Thyroid gland (tissue), 4 donors: ENCODE data around the gene FOSL1.
A peak's percentile ranks its signal among the peaks of the same experiment; 100 is the strongest.

Experiments used
- POLR2A ChIP-seq, 2 donors: fragments of 450-650 bp; IDR thresholded peaks; one replicate each; pipeline ENCODE4 v1.6.1; 2017; ENCODE audit warnings: antibody characterized with exemption in 2 of 2, mild to moderate bottlenecking in 2 of 2, moderate library complexity in 1 of 2
- TF ChIP-seq, protein P1 (sequence below), 6 experiments: fragments of 200-600 bp in 3 of 6; fragments of 450-650 bp in 3 of 6; sonication (generic) in 3 of 6; IDR thresholded peaks; one replicate each; pipeline ENCODE4 v1.5.1; 2016 to 2019; ENCODE audit warnings: antibody characterized with exemption in 6 of 6, mild to moderate bottlenecking in 2 of 6, inconsistent platforms in 1 of 6, moderate library complexity in 1 of 6

DNA sequence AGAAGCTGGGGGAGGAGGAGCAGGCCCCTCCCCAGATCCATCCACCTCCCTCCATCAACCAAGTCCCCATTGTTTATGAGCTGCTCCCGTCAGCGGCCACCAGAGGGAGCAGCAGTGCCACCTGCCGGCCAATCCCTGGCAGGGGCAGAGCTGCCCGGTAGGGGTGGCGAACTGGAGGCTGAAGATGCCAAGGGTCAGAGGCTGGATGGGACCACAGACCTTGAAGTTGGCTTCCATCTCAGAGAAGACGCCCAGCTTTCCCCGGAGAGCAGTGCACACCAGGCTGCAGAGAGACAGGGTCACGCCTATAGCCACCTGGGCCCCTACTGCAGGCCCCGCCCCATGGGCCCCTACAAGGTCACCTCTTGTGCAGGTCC lies 15.5 kb downstream of the FOSL1 start:
- TF ChIP-seq POLR2A (IDR thresholded peaks at IDR 0.05), result no peak
- TF ChIP-seq, protein P1, sequence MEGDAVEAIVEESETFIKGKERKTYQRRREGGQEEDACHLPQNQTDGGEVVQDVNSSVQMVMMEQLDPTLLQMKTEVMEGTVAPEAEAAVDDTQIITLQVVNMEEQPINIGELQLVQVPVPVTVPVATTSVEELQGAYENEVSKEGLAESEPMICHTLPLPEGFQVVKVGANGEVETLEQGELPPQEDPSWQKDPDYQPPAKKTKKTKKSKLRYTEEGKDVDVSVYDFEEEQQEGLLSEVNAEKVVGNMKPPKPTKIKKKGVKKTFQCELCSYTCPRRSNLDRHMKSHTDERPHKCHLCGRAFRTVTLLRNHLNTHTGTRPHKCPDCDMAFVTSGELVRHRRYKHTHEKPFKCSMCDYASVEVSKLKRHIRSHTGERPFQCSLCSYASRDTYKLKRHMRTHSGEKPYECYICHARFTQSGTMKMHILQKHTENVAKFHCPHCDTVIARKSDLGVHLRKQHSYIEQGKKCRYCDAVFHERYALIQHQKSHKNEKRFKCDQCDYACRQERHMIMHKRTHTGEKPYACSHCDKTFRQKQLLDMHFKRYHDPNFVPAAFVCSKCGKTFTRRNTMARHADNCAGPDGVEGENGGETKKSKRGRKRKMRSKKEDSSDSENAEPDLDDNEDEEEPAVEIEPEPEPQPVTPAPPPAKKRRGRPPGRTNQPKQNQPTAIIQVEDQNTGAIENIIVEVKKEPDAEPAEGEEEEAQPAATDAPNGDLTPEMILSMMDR (IDR thresholded peaks at IDR 0.05), result peak; percentile 93 to 99 (median 98)
